A673 (cell line): ENCODE results near the gene DOCK1. TPM values are rescaled to one million over a fixed set of nuclear protein-coding genes. Genes with fewer than 3 reads are reported as not detected.

Source experiments
- BruUV-seq: library from RNA; stranded (reverse); fragments of 400-500 nt; replicated peaks from 2 replicates; lab custom pipeline; 2021; lab: Mats Ljungman, UMichigan
- CTCF ChIA-PET: fragments of 300-600 bp; sonication (Branson Sonifier 250); formaldehyde crosslinking; loops from one replicate; lab custom pipeline; 2022; ENCODE audit warnings: antibody characterized with exemption; lab: Charles Lee
- POLR2A ChIA-PET: fragments of 300-600 bp; sonication (Branson Sonifier 250); formaldehyde crosslinking; loops from one replicate; lab custom pipeline; 2022; ENCODE audit warnings: antibody characterized with exemption; ENCODE audit not compliant: low non-redundant PET; lab: Charles Lee
- DNase-seq: peaks from one replicate; pipeline ENCODE4 v3.0.0-alpha.2; 2015; ENCODE audit warnings: low spot score
- H3K27ac ChIP-seq: fragments of 200-600 bp; sonication (generic); 2 replicates; pipeline ENCODE4 v1.5.1; 2016; ENCODE audit warnings: mixed run types, low read depth, mild to moderate bottlenecking, mixed read lengths, antibody characterized with exemption, low read length; ENCODE audit not compliant: poor library complexity, severe bottlenecking
- H3K27me3 ChIP-seq: fragments of 200-600 bp; sonication (generic); replicated peaks from 2 replicates; pipeline ENCODE4 v1.6.1; 2017; ENCODE audit warnings: mixed run types, low read depth, mild to moderate bottlenecking, mixed read lengths, antibody characterized with exemption, low read length; ENCODE audit not compliant: insufficient read depth, poor library complexity
- H3K36me3 ChIP-seq: fragments of 200-600 bp; sonication (generic); 2 replicates; pipeline ENCODE4 v1.6.1; 2016; ENCODE audit warnings: mixed run types, mild to moderate bottlenecking, mixed read lengths, antibody characterized with exemption, low read length; ENCODE audit not compliant: insufficient read depth, poor library complexity, severe bottlenecking
- H3K4me1 ChIP-seq: fragments of 200-600 bp; sonication (generic); 2 replicates; pipeline ENCODE4 v1.6.1; 2017; ENCODE audit warnings: mixed run types, mild to moderate bottlenecking, mixed read lengths, antibody characterized with exemption, low read length; ENCODE audit not compliant: insufficient read depth, poor library complexity, severe bottlenecking
- H3K4me3 ChIP-seq: fragments of 200-600 bp; sonication (generic); 2 replicates; pipeline ENCODE4 v1.5.1; 2016; ENCODE audit warnings: low read depth, mixed run types, mild to moderate bottlenecking, mixed read lengths, low read length; ENCODE audit not compliant: poor library complexity, severe bottlenecking
- H3K9me3 ChIP-seq: fragments of 200-600 bp; sonication (generic); 2 replicates; pipeline ENCODE4 v1.6.1; 2016; ENCODE audit warnings: mixed run types, low read depth, mild to moderate bottlenecking, mixed read lengths, antibody characterized with exemption, low read length; ENCODE audit not compliant: poor library complexity, severe bottlenecking
- EZH2 ChIP-seq: fragments of 200-600 bp; sonication (generic); IDR thresholded peaks from 2 replicates; pipeline ENCODE4 v1.6.1; 2017; ENCODE audit warnings: borderline replicate concordance, low read depth, mild to moderate bottlenecking, mixed read lengths, antibody characterized with exemption, low read length; ENCODE audit not compliant: poor library complexity, severe bottlenecking
- intact Hi-C: fragments of 100-400 bp; cut with micrococcal nuclease; formaldehyde crosslinking; loops from one replicate; pipeline ENCODE4 v1.10.0; 2022; ENCODE audit not compliant: unreplicated experiment
- total RNA-seq: library from RNA; stranded (reverse); gene quantifications from 2 replicates; pipeline ENCODE4 v1.2.3, GENCODE V29; 2021
- TF ChIP-seq, protein P1 (sequence below): fragments of 300-800, 200-600 bp; sonication (generic); conservative IDR thresholded peaks from 2 replicates; pipeline ENCODE4 v1.5.1; 2017; ENCODE audit warnings: low read depth, mild to moderate bottlenecking, antibody characterized with exemption, low read length, moderate library complexity, mixed read lengths

The DOCK1 gene
- total RNA-seq, 1 experiment from 2014 or later: 30.7 TPM

- Histone ChIP-seq H3K4me1 (peaks cover 13% of the 10 kb centered on the region), H3K27ac (no peak overlapping the region), H3K27me3 (no peaks in the 10 kb centered on the region), H3K36me3 (no peaks in the 10 kb centered on the region), H3K4me3 (no peak overlapping the region), H3K9me3 (no peaks in the 10 kb centered on the region)
- POLR2A ChIA-PET: no interaction called here
- no TSS peak for BruUV-seq
- TF ChIP-seq, protein P1, sequence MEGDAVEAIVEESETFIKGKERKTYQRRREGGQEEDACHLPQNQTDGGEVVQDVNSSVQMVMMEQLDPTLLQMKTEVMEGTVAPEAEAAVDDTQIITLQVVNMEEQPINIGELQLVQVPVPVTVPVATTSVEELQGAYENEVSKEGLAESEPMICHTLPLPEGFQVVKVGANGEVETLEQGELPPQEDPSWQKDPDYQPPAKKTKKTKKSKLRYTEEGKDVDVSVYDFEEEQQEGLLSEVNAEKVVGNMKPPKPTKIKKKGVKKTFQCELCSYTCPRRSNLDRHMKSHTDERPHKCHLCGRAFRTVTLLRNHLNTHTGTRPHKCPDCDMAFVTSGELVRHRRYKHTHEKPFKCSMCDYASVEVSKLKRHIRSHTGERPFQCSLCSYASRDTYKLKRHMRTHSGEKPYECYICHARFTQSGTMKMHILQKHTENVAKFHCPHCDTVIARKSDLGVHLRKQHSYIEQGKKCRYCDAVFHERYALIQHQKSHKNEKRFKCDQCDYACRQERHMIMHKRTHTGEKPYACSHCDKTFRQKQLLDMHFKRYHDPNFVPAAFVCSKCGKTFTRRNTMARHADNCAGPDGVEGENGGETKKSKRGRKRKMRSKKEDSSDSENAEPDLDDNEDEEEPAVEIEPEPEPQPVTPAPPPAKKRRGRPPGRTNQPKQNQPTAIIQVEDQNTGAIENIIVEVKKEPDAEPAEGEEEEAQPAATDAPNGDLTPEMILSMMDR: no peak
- TF ChIP-seq EZH2: no peak
- CTCF ChIA-PET: no interaction called here
- no peak for DNase-seq
- intact Hi-C loops: no loop called here
Observed at GRCh38 chr10:127151541-127151940, 246.3 kb downstream of the DOCK1 start.

DNA sequence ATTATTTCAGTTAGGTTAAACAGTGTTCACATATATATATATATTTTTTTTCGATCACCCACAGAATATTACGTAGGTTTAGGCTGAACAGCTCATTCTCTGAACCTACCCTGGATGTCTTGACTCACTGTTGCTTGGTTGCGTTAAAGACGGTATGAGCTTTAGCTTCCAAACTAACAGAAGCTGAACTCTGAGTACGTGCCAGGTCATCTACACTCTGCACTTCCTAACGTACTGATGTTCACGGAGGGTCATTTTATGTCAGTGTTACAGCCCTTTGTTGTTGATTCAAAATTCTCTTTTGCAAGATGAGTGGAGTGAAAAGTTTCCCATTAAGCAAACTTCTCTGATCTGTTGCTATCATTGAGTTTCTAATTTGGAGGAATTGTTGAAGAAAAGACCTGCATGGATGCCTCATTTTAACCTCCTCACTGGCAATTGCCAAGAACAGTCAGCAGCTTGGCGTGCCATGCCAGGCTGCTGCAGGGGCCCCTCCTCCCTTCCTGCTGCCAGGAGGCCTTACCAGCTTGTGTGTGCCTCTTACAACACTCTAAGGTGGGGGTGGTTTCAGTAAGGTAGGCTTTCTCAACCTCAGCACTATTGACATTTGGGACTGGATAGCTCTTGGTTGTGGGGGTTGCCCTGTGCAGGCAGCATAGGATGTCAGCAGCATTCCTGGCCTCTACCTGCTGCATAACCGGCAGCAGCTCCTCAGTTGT is 246.9 kb downstream of the DOCK1 start:
- CTCF ChIA-PET: no interaction called here
- intact Hi-C loops: no loop called here

GRCh38 chr10:127153181-127153580 is 248.0 kb downstream of the DOCK1 start:
- ChIA-PET POLR2A (no interaction called here), CTCF (no interaction called here)
- DNase-seq: no peak
- no peaks in the 10 kb centered on the region for H3K27me3 ChIP-seq
- intact Hi-C loops: no loop called here
- H3K27ac ChIP-seq: no peak overlapping the region
- H3K9me3 ChIP-seq: no peaks in the 10 kb centered on the region
- no peak overlapping the region for H3K4me3 ChIP-seq
- peaks cover 19% of the 10 kb centered on the region for H3K4me1 ChIP-seq
- H3K36me3 ChIP-seq: no peaks in the 10 kb centered on the region
- BruUV-seq: no TSS peak
- no peak for TF ChIP-seq EZH2
- TF ChIP-seq, protein P1: no peak

More for the DNA sequence above, 246.9 kb downstream of the DOCK1 start:
- no peak for DNase-seq
- POLR2A ChIA-PET: no interaction called here
- no peaks in the 10 kb centered on the region for H3K36me3 ChIP-seq
- H3K27me3 ChIP-seq: no peaks in the 10 kb centered on the region
- H3K4me3 ChIP-seq: no peak overlapping the region
- H3K9me3 ChIP-seq: no peaks in the 10 kb centered on the region
- H3K4me1 ChIP-seq: peaks cover 13% of the 10 kb centered on the region
- TF ChIP-seq EZH2: no peak
- TF ChIP-seq, protein P1: no peak
- H3K27ac ChIP-seq: no peak overlapping the region
- no TSS peak for BruUV-seq
